ENCODE measurements around the gene GARIN5A.

GRCh38 chr19:50513746-50514345 is 37.2 kb upstream of the GARIN5A start, which contains the start of gene ASPDH:
- no peak for TF ChIP-seq CTCF (IDR thresholded peaks at IDR 0.05; ENCODE audit: low read depth, low read length, poor library complexity, severe bottlenecking)
- TF ChIP-seq EZH2phosphoT487 (IDR thresholded peaks at IDR 0.05; ENCODE audit: borderline replicate concordance, low read length) = no peak

Measured in DOHH2 (cell line).